NCI-H2029 (cell line): ENCODE data around the gene FAF2.
"Not testable (repeated sequence)": the region's sequence is repeated elsewhere in the genome, so short reads cannot be mapped to it uniquely, and the experiment has no call there.

ENCODE experiments used
- DNase-seq: peaks from one replicate; lab custom pipeline; 2025; lab: John Stamatoyannopoulos, UW

Gene FAF2

GRCh38 chr5:176416965-176417364 is 31.2 kb upstream of the FAF2 start:
- DNase-seq = no peak

GRCh38 chr5:176418251-176418650 is 29.9 kb upstream of the FAF2 start:
- no peak for DNase-seq

GRCh38 chr5:176420086-176420485 is 28.1 kb upstream of the FAF2 start:
- no peak for DNase-seq

- no peak for DNase-seq
Observed at GRCh38 chr5:176420972-176421544, 27.1 kb upstream of the FAF2 start.

- DNase-seq = no peak
Observed at GRCh38 chr5:176424181-176424580, 24.0 kb upstream of the FAF2 start.

- DNase-seq = no peak
Observed at GRCh38 chr5:176425138-176425537, 23.0 kb upstream of the FAF2 start.

GRCh38 chr5:176425791-176426190 is 22.4 kb upstream of the FAF2 start:
- no peak for DNase-seq

GRCh38 chr5:176426876-176427275 is 21.3 kb upstream of the FAF2 start:
- DNase-seq = no peak

- no peak for DNase-seq
Observed at GRCh38 chr5:176427971-176428370, 20.2 kb upstream of the FAF2 start.

- no peak for DNase-seq
Observed at GRCh38 chr5:176429972-176430371, 18.2 kb upstream of the FAF2 start.

GRCh38 chr5:176432707-176433106 is 15.5 kb upstream of the FAF2 start:
- no peak for DNase-seq

GRCh38 chr5:176436656-176437055 is 11.5 kb upstream of the FAF2 start:
- no peak for DNase-seq

- DNase-seq = no peak
Observed at GRCh38 chr5:176438959-176439757, 9.0 kb upstream of the FAF2 start.

GRCh38 chr5:176440927-176441706 is 7.1 kb upstream of the FAF2 start:
- DNase-seq = no peak

- DNase-seq = no peak
Observed at GRCh38 chr5:176441921-176442323, 6.3 kb upstream of the FAF2 start.

- not testable (repeated sequence) for DNase-seq
Observed at GRCh38 chr5:176442911-176443310, 5.3 kb upstream of the FAF2 start.

- DNase-seq = no peak
Observed at GRCh38 chr5:176444742-176445141, 3.4 kb upstream of the FAF2 start.

- DNase-seq = no peak
Observed at GRCh38 chr5:176446028-176446665, 2.0 kb upstream of the FAF2 start.

- DNase-seq = no peak
Observed at GRCh38 chr5:176446884-176447590, 1.1 kb upstream of the FAF2 start.

- peak; percentile 50 for DNase-seq
Observed at GRCh38 chr5:176447591-176447977, 601 bp upstream of the FAF2 start.

- DNase-seq = no peak
Observed at GRCh38 chr5:176450077-176450476, 1.9 kb downstream of the FAF2 start.
